Mesothelial cell of epicardium (in vitro differentiated cells): ENCODE measurements around the gene GOLGA7B. TPM values are rescaled to one million over a fixed set of nuclear protein-coding genes. Genes with fewer than 3 reads are reported as not detected.

Experiments
- DNase-seq, 2 experiments: peaks; one replicate each; pipeline ENCODE4 v3.0.0; 2021; ENCODE audit warnings: low spot score in 2 of 2; ENCODE audit not compliant: unreplicated experiment in 2 of 2
- H3K27ac Mint-ChIP-seq: 2 replicates; pipeline ENCODE4 v1.8.0; 2021; ENCODE audit warnings: mixed read lengths
- H3K27me3 Mint-ChIP-seq: 2 replicates; pipeline ENCODE4 v1.8.0; 2021; ENCODE audit warnings: low read depth, mixed read lengths
- H3K36me3 Mint-ChIP-seq: 2 replicates; pipeline ENCODE4 v1.8.0; 2021; ENCODE audit warnings: mixed read lengths
- H3K4me1 Mint-ChIP-seq: 2 replicates; pipeline ENCODE4 v1.8.0; 2021; ENCODE audit warnings: mixed read lengths
- H3K4me3 Mint-ChIP-seq: 2 replicates; pipeline ENCODE4 v1.8.0; 2021; ENCODE audit warnings: mild to moderate bottlenecking, moderate library complexity, mixed read lengths
- H3K9me3 Mint-ChIP-seq: 2 replicates; pipeline ENCODE4 v1.8.0; 2021; ENCODE audit warnings: mixed read lengths
- CTCF ChIP-seq: fragments of 200-600 bp; sonication (generic); IDR thresholded peaks from one replicate; pipeline ENCODE4 v1.5.0; 2021; ENCODE audit warnings: antibody characterized with exemption; ENCODE audit not compliant: unreplicated experiment
- total RNA-seq: library from RNA; stranded (reverse); gene quantifications from 3 replicates; pipeline ENCODE4 v1.2.1, GENCODE V29; 2021

GOLGA7B gene
- total RNA-seq, 1 donor from 2014 or later: 0.16 TPM

GRCh38 chr10:97810446-97810845 lies 39.2 kb upstream of the GOLGA7B start:
- no peak for DNase-seq
- peaks cover 33% of the 10 kb centered on the region for H3K27me3 Mint-ChIP-seq
- no peak overlapping the region for H3K27ac Mint-ChIP-seq
- TF ChIP-seq CTCF: no peak
- H3K9me3 Mint-ChIP-seq: no peaks in the 10 kb centered on the region
- H3K4me3 Mint-ChIP-seq: no peak overlapping the region
- H3K36me3 Mint-ChIP-seq: no peaks in the 10 kb centered on the region
- no peaks in the 10 kb centered on the region for H3K4me1 Mint-ChIP-seq

GRCh38 chr10:97811958-97812357 lies 37.7 kb upstream of the GOLGA7B start:
- no peaks in the 10 kb centered on the region for H3K4me1 Mint-ChIP-seq
- no peaks in the 10 kb centered on the region for H3K9me3 Mint-ChIP-seq
- TF ChIP-seq CTCF: no peak
- H3K27ac Mint-ChIP-seq: no peak overlapping the region
- H3K36me3 Mint-ChIP-seq: no peaks in the 10 kb centered on the region
- peaks cover 38% of the 10 kb centered on the region for H3K27me3 Mint-ChIP-seq
- no peak for DNase-seq
- H3K4me3 Mint-ChIP-seq: no peak overlapping the region

- Mint-ChIP-seq H3K9me3 (no peaks in the 10 kb centered on the region), H3K27ac (no peak overlapping the region), H3K36me3 (no peaks in the 10 kb centered on the region), H3K4me3 (no peak overlapping the region), H3K27me3 (peaks cover 44% of the 10 kb centered on the region), H3K4me1 (no peaks in the 10 kb centered on the region)
- DNase-seq: no peak
- TF ChIP-seq CTCF: no peak
These were observed 36.9 kb upstream of the GOLGA7B start for GRCh38 chr10:97812696-97813095.

GRCh38 chr10:97813311-97813710 lies 36.3 kb upstream of the GOLGA7B start:
- H3K4me1 Mint-ChIP-seq: no peaks in the 10 kb centered on the region
- no peaks in the 10 kb centered on the region for H3K36me3 Mint-ChIP-seq
- H3K4me3 Mint-ChIP-seq: no peak overlapping the region
- peaks cover 46% of the 10 kb centered on the region for H3K27me3 Mint-ChIP-seq
- no peaks in the 10 kb centered on the region for H3K9me3 Mint-ChIP-seq
- no peak for TF ChIP-seq CTCF
- DNase-seq: no peak
- H3K27ac Mint-ChIP-seq: no peak overlapping the region

GRCh38 chr10:97814996-97815395 lies 34.6 kb upstream of the GOLGA7B start:
- no peak for TF ChIP-seq CTCF
- H3K4me1 Mint-ChIP-seq: no peaks in the 10 kb centered on the region
- no peak for DNase-seq
- no peak overlapping the region for H3K27ac Mint-ChIP-seq
- H3K9me3 Mint-ChIP-seq: no peaks in the 10 kb centered on the region
- no peak overlapping the region for H3K4me3 Mint-ChIP-seq
- no peaks in the 10 kb centered on the region for H3K36me3 Mint-ChIP-seq
- peaks cover 52% of the 10 kb centered on the region for H3K27me3 Mint-ChIP-seq

- TF ChIP-seq CTCF: no peak
These were observed 33.0 kb upstream of the GOLGA7B start for GRCh38 chr10:97816609-97817008.

More at GRCh38 chr10:97816609-97817008, 33.0 kb upstream of the GOLGA7B start:
- Mint-ChIP-seq H3K9me3 (no peaks in the 10 kb centered on the region), H3K27me3 (peaks cover 52% of the 10 kb centered on the region), H3K4me3 (no peak overlapping the region), H3K27ac (no peak overlapping the region), H3K36me3 (no peaks in the 10 kb centered on the region), H3K4me1 (no peaks in the 10 kb centered on the region)
- no peak for DNase-seq
